Measurements from ENCODE around the gene EPYC.

- TF ChIP-seq, protein P1, sequence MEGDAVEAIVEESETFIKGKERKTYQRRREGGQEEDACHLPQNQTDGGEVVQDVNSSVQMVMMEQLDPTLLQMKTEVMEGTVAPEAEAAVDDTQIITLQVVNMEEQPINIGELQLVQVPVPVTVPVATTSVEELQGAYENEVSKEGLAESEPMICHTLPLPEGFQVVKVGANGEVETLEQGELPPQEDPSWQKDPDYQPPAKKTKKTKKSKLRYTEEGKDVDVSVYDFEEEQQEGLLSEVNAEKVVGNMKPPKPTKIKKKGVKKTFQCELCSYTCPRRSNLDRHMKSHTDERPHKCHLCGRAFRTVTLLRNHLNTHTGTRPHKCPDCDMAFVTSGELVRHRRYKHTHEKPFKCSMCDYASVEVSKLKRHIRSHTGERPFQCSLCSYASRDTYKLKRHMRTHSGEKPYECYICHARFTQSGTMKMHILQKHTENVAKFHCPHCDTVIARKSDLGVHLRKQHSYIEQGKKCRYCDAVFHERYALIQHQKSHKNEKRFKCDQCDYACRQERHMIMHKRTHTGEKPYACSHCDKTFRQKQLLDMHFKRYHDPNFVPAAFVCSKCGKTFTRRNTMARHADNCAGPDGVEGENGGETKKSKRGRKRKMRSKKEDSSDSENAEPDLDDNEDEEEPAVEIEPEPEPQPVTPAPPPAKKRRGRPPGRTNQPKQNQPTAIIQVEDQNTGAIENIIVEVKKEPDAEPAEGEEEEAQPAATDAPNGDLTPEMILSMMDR (IDR thresholded peaks at IDR 0.05; ENCODE audit: poor library complexity) = peak; percentile 75
- TF ChIP-seq EZH2 (IDR thresholded peaks at IDR 0.05; ENCODE audit: borderline replicate concordance) = no peak
These were observed 63.8 kb downstream of the EPYC start for GRCh38 chr12:90940872-90941499.
